Kidney epithelial cell (primary cell): ENCODE data around the gene SPP2. TPM values are rescaled to one million over a fixed set of nuclear protein-coding genes. Genes with fewer than 3 reads are reported as not detected.

Experiments used
- DNase-seq: peaks from one replicate; pipeline ENCODE4 v3.0.0-alpha.2; 2010; ENCODE audit warnings: low read depth
- H3K27me3 ChIP-seq: 2 replicates; pipeline ENCODE4 v1.6.0; 2011; ENCODE audit warnings: low read length; ENCODE audit not compliant: control insufficient read depth, insufficient read depth
- H3K36me3 ChIP-seq: 2 replicates; pipeline ENCODE4 v1.5.1; 2011; ENCODE audit warnings: low read length; ENCODE audit not compliant: control insufficient read depth, insufficient read depth
- H3K4me3 ChIP-seq: 2 replicates; pipeline ENCODE4 v1.5.1; 2011; ENCODE audit warnings: low read depth, mild to moderate bottlenecking, control low read depth, low read length
- CTCF ChIP-seq: IDR thresholded peaks from 2 replicates; pipeline ENCODE4 v1.5.1; 2011; ENCODE audit warnings: mild to moderate bottlenecking, moderate library complexity, low read length, control low read depth, inconsistent platforms; ENCODE audit not compliant: insufficient read depth, poor library complexity, severe bottlenecking
- total RNA-seq: library from RNA; depleted of rRNA; stranded (reverse); fragments of >200 nt; gene quantifications from 2 replicates; pipeline ENCODE4 v1.2.3, GENCODE V29; 2015

SPP2 gene
- total RNA-seq, 1 donor from 2014 or later, result not detected

DNA sequence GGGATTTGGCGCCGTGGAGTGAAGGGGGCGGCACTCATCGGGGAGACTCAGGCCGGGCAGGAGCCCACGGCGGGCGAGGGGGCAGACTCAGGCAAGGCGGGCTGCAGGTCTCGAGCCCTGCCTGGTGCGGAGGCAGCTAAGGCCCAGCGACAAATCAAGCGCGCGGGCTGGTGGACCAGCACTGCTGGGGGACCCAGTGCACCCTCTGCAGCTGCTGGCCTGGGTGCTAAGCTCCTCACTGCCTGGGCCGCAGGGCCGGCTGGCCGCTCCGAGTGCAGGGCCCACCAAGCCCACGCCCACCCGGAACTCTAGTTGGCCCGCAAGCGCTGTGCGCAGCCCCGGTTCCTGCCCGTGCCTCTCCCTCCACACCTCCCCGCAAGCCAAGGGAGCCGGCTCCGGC lies 26.2 kb upstream of the SPP2 start:
- no peak for TF ChIP-seq CTCF
- no peak for DNase-seq
- Histone ChIP-seq H3K36me3 (no peaks in the 10 kb centered on the region), H3K27me3 (no peaks in the 10 kb centered on the region), H3K4me3 (no peak overlapping the region)

- no peaks in the 10 kb centered on the region for H3K27me3 ChIP-seq
- H3K36me3 ChIP-seq, result no peaks in the 10 kb centered on the region
- no peak for TF ChIP-seq CTCF
- H3K4me3 ChIP-seq, result no peak overlapping the region
- DNase-seq, result no peak
Measured at GRCh38 chr2:234025466-234025865, 25.0 kb upstream of the SPP2 start.

- H3K36me3 ChIP-seq, result no peaks in the 10 kb centered on the region
- no peak for TF ChIP-seq CTCF
- H3K4me3 ChIP-seq, result no peak overlapping the region
- H3K27me3 ChIP-seq, result no peaks in the 10 kb centered on the region
- no peak for DNase-seq
Measured at GRCh38 chr2:234025891-234026401, 24.6 kb upstream of the SPP2 start.

DNA sequence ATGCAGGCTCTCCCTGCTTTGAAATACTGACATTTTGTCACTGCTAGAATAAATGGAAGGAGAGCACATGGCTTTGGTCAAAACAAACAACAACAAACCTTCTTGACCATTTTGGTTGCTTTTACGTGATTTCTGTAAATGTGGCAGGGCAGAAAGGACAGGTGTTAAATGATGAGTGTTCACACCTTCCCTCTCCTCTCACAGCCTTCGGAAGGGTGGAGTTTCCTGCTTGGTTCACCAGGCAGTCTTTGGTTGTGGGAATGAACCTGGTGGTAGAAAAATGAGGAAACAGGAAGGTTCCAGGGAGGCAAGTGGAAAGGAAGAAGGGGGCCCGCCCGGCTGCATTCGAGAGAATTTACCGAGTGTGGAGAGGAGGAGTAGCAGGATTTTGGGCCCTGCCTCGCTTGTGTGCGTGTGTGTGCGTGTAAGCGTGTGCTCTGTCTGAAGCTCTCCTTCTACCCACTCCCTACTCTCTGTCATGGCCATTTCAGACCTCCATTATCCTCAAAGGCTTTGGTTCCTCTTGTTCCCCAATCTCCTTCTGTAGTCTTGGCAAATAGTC lies 23.7 kb upstream of the SPP2 start:
- H3K27me3 ChIP-seq, result no peaks in the 10 kb centered on the region
- DNase-seq, result no peak
- no peak for TF ChIP-seq CTCF
- H3K36me3 ChIP-seq, result no peaks in the 10 kb centered on the region
- H3K4me3 ChIP-seq, result no peak overlapping the region

- TF ChIP-seq CTCF, result no peak
- H3K4me3 ChIP-seq, result no peak overlapping the region
- DNase-seq, result no peak
- H3K27me3 ChIP-seq, result no peaks in the 10 kb centered on the region
- H3K36me3 ChIP-seq, result no peaks in the 10 kb centered on the region
Measured at GRCh38 chr2:234027641-234028040, 22.9 kb upstream of the SPP2 start.

GRCh38 chr2:234029150-234029733 lies 21.3 kb upstream of the SPP2 start:
- DNase-seq, result peak; percentile 91
- no peak for TF ChIP-seq CTCF
- no peak overlapping the region for H3K4me3 ChIP-seq
- no peaks in the 10 kb centered on the region for H3K27me3 ChIP-seq
- no peaks in the 10 kb centered on the region for H3K36me3 ChIP-seq
